ENCODE measurements around the gene YIPF1. TPM values are rescaled to one million over a fixed set of nuclear protein-coding genes. Genes with fewer than 3 reads are reported as not detected.

Gene YIPF1
- total and polyA plus RNA-seq, 10 of the 15 experiments (the other 5 are each of a cell fraction or from before 2014, with no cell fraction given): 13.0 to 36.0 (median 20.3) TPM

DNA sequence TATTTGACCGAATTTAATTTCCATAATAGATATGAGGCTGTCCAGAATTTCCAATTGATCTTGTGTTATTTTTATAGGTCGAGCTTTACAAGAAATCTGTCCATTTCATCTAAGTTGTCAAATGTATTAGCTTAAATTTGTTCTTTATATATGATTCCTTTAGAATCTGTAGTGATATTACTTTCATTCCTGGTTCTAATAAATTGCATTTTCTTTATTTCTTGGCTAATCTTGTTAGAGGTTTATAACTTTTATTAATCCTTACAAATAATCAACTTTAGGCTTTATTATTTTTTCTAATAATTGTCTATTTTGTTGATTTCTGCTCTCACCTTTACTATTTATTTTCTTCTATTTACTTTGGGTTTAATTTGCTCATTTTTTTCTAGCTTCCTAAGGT, 41.9 kb upstream of the YIPF1 start (continued):
- TF ChIP-seq CEBPB (IDR thresholded peaks at IDR 0.05; ENCODE audit: borderline replicate concordance in 1 of 2, low read depth in 2 of 2, low read length in 2 of 2) (no peak), MTA2 (IDR thresholded peaks at IDR 0.05; ENCODE audit: low read depth) (no peak), ZNF274 (IDR thresholded peaks at IDR 0.05; ENCODE audit: insufficient read depth, insufficient read length) (no peak)
- TF ChIP-seq, protein P1, sequence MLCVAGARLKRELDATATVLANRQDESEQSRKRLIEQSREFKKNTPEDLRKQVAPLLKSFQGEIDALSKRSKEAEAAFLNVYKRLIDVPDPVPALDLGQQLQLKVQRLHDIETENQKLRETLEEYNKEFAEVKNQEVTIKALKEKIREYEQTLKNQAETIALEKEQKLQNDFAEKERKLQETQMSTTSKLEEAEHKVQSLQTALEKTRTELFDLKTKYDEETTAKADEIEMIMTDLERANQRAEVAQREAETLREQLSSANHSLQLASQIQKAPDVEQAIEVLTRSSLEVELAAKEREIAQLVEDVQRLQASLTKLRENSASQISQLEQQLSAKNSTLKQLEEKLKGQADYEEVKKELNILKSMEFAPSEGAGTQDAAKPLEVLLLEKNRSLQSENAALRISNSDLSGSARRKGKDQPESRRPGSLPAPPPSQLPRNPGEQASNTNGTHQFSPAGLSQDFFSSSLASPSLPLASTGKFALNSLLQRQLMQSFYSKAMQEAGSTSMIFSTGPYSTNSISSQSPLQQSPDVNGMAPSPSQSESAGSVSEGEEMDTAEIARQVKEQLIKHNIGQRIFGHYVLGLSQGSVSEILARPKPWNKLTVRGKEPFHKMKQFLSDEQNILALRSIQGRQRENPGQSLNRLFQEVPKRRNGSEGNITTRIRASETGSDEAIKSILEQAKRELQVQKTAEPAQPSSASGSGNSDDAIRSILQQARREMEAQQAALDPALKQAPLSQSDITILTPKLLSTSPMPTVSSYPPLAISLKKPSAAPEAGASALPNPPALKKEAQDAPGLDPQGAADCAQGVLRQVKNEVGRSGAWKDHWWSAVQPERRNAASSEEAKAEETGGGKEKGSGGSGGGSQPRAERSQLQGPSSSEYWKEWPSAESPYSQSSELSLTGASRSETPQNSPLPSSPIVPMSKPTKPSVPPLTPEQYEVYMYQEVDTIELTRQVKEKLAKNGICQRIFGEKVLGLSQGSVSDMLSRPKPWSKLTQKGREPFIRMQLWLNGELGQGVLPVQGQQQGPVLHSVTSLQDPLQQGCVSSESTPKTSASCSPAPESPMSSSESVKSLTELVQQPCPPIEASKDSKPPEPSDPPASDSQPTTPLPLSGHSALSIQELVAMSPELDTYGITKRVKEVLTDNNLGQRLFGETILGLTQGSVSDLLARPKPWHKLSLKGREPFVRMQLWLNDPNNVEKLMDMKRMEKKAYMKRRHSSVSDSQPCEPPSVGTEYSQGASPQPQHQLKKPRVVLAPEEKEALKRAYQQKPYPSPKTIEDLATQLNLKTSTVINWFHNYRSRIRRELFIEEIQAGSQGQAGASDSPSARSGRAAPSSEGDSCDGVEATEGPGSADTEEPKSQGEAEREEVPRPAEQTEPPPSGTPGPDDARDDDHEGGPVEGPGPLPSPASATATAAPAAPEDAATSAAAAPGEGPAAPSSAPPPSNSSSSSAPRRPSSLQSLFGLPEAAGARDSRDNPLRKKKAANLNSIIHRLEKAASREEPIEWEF (IDR thresholded peaks at IDR 0.05; ENCODE audit: insufficient replicate concordance, low read depth, low read length): no peak

DNA sequence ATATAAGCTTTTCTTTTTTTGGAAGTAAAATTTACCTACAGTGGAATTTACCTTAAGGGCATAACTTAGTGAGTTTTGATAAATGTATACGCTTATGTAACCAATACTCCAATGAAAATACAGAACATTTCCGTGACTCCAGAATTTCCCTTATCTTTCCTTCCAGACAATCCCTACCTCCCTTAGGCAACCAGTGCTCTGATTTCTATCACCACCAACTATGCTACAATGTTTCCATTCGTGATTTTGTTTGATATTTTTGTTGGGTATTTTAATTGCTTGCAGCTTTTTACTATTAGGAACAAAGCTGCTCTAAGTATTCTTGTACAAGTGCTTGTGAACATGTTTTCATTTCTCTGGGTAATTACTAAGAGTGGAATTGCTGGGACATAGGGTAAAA, 41.3 kb upstream of the YIPF1 start:
- BruUV-seq (replicated peaks): no TSS peak
- ChIA-PET CTCF (interaction anchor here (0.9 to 1.9 kb wide), 7 partner anchors 11 to 70 kb away, joined by 3 to 10 read pairs (median 4); no protein-coding TSS in a partner anchor), POLR2A (interaction anchor here (0.6 kb wide), 2 partner anchors 15 to 29 kb away, joined by 3 to 4 read pairs; partner anchors contain the start of gene IFT25), SMC1A (ENCODE audit: uncharacterized antibody, unreplicated experiment) (interaction anchor here (1.1 to 2.1 kb wide), 3 partner anchors 12 to 70 kb away, joined by 3 to 8 read pairs (median 4); partner anchors contain the start of genes IFT25 and LRRC42), RAD21 (ENCODE audit: unreplicated experiment) (no interaction called here)
- H3K36me3 ChIP-seq (ENCODE audit: control insufficient read depth in 2 of 2, insufficient read depth in 2 of 2, low read length in 1 of 2): peaks cover 0 to 11% of the 10 kb centered on the region in 2 experiments; a peak in 2 of 4 replicates
- ATAC-seq (no peak), DNase-seq (ENCODE audit: low read depth, low spot score) (no peak), FAIRE-seq (no peak)
- H3K4me3 ChIP-seq: no peak overlapping the region
- no peak overlapping the region for H3K4me2 ChIP-seq (ENCODE audit: control insufficient read depth, insufficient read depth)
- no peak overlapping the region for H3K27ac ChIP-seq (ENCODE audit: control insufficient read depth, insufficient read depth)
- no peak overlapping the region for H2AFZ ChIP-seq (ENCODE audit: control insufficient read depth, low read depth, low read length)
- in situ Hi-C loops (cut with MboI) (no loop called here), intact Hi-C loops (cut with micrococcal nuclease; ENCODE audit: unreplicated experiment) (no loop called here)
- 86% methylated on average over 3 of the region's 3 CpGs for WGBS (ENCODE audit: insufficient coverage, insufficient replicate concordance, low lambda C conversion rate, missing lambda C conversion rate)
- no peaks in the 10 kb centered on the region for H4K20me1 ChIP-seq (ENCODE audit: control insufficient read depth, insufficient read depth)
- H3K9ac ChIP-seq (ENCODE audit: control insufficient read depth, insufficient read depth, low read length): no peak overlapping the region
- H3K79me2 ChIP-seq (ENCODE audit: control insufficient read depth, insufficient read depth, low read length): no peaks in the 10 kb centered on the region
- no peaks in the 10 kb centered on the region for H3K4me1 ChIP-seq (ENCODE audit: control insufficient read depth, insufficient read depth, low read length)
- H3K9me3 ChIP-seq (replicated peaks; ENCODE audit: control insufficient read depth, insufficient read depth, low read length): peaks cover 12% of the 10 kb centered on the region
- no peaks in the 10 kb centered on the region for H3K27me3 ChIP-seq (replicated peaks in 1 of 2; ENCODE audit: control insufficient read depth in 2 of 2, insufficient read depth in 2 of 2, low read length in 1 of 2)
- TF ChIP-seq MTA2 (IDR thresholded peaks at IDR 0.05; ENCODE audit: low read depth) (no peak), CHD1 (IDR thresholded peaks at IDR 0.05; ENCODE audit: low read depth, low read length) (no peak), SP1 (IDR thresholded peaks at IDR 0.05; ENCODE audit: low read depth, low read length) (no peak), NR2C1 (IDR thresholded peaks at IDR 0.05) (no peak), RB1 (IDR thresholded peaks at IDR 0.05; ENCODE audit: borderline replicate concordance) (no peak), SREBF1 (IDR thresholded peaks at IDR 0.05; ENCODE audit: low read length) (no peak), CBX3 (IDR thresholded peaks at IDR 0.05; ENCODE audit: borderline replicate concordance, low read depth) (no peak), RAD21 (IDR thresholded peaks at IDR 0.05; ENCODE audit: insufficient read depth, low read depth, low read length) (no peak), TBL1XR1 (IDR thresholded peaks at IDR 0.05; ENCODE audit: low read depth, low read length) (no peak)
- TF ChIP-seq, protein P2, sequence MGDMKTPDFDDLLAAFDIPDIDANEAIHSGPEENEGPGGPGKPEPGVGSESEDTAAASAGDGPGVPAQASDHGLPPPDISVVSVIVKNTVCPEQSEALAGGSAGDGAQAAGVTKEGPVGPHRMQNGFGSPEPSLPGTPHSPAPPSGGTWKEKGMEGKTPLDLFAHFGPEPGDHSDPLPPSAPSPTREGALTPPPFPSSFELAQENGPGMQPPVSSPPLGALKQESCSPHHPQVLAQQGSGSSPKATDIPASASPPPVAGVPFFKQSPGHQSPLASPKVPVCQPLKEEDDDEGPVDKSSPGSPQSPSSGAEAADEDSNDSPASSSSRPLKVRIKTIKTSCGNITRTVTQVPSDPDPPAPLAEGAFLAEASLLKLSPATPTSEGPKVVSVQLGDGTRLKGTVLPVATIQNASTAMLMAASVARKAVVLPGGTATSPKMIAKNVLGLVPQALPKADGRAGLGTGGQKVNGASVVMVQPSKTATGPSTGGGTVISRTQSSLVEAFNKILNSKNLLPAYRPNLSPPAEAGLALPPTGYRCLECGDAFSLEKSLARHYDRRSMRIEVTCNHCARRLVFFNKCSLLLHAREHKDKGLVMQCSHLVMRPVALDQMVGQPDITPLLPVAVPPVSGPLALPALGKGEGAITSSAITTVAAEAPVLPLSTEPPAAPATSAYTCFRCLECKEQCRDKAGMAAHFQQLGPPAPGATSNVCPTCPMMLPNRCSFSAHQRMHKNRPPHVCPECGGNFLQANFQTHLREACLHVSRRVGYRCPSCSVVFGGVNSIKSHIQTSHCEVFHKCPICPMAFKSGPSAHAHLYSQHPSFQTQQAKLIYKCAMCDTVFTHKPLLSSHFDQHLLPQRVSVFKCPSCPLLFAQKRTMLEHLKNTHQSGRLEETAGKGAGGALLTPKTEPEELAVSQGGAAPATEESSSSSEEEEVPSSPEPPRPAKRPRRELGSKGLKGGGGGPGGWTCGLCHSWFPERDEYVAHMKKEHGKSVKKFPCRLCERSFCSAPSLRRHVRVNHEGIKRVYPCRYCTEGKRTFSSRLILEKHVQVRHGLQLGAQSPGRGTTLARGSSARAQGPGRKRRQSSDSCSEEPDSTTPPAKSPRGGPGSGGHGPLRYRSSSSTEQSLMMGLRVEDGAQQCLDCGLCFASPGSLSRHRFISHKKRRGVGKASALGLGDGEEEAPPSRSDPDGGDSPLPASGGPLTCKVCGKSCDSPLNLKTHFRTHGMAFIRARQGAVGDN (IDR thresholded peaks at IDR 0.05): no peak
